Activated CD4-positive, alpha-beta T cell treated with anti-CD3 and anti-CD28 coated beads for 36 hours (primary cell): ENCODE data around the gene PERCC1. TPM values are rescaled to one million over a fixed set of nuclear protein-coding genes. Genes with fewer than 3 reads are reported as not detected.

Source experiments
- ATAC-seq: fragments of 200-7000 bp; cut with Tn5 transposase; one replicate; pipeline ENCODE4 v1.10.0; 2021; ENCODE audit warnings: mild to moderate bottlenecking, moderate library complexity
- CTCF ChIA-PET: fragments of 350-600 bp; sonication (Branson Sonifier 250); formaldehyde crosslinking; loops from one replicate; lab custom pipeline; 2021; ENCODE audit warnings: antibody characterized with exemption; lab: Charles Lee
- POLR2A ChIA-PET: fragments of 350-600 bp; sonication (Branson Sonifier 250); formaldehyde crosslinking; loops from one replicate; lab custom pipeline; 2021; ENCODE audit warnings: antibody characterized with exemption, inconsistent platforms; lab: Charles Lee
- DNase-seq: peaks from one replicate; pipeline ENCODE4 v3.0.0-alpha.2; 2020
- H3K27ac Mint-ChIP-seq: one replicate; pipeline ENCODE4 v1.8.0; 2021; ENCODE audit warnings: mixed read lengths
- H3K27me3 Mint-ChIP-seq: one replicate; pipeline ENCODE4 v1.8.0; 2021; ENCODE audit warnings: mixed read lengths
- H3K36me3 Mint-ChIP-seq: one replicate; pipeline ENCODE4 v1.8.0; 2021; ENCODE audit warnings: low read depth, mixed read lengths
- H3K4me1 Mint-ChIP-seq: one replicate; pipeline ENCODE4 v1.8.0; 2021; ENCODE audit warnings: mixed read lengths
- H3K4me3 Mint-ChIP-seq: one replicate; pipeline ENCODE4 v1.8.0; 2021; ENCODE audit warnings: mild to moderate bottlenecking, moderate library complexity, mixed read lengths
- H3K9me3 Mint-ChIP-seq: one replicate; pipeline ENCODE4 v1.8.0; 2021; ENCODE audit warnings: low read depth, mixed read lengths
- intact Hi-C, 2 experiments: fragments of 100-400 bp; cut with DNase I in 1 of 2; cut with micrococcal nuclease in 1 of 2; formaldehyde crosslinking; loops; one replicate each; pipeline versions ENCODE4 v1.14.2 to v1.15.1; 2022 to 2024; cut with DNase I, micrococcal nuclease
- total RNA-seq, 2 experiments: library from RNA; stranded (reverse); gene quantifications; one replicate each; pipeline ENCODE4 v1.2.3, GENCODE V29; 2021

Gene PERCC1
- not detected for total RNA-seq

- ATAC-seq (no peak), DNase-seq (no peak)
- Mint-ChIP-seq H3K27ac (no peak within 1 kb of the TSS), H3K9me3 (no peaks in the 10 kb centered on the region), H3K36me3 (no peaks in the 10 kb centered on the region), H3K4me1 (no peaks in the 10 kb centered on the region), H3K27me3 (no peaks in the 10 kb centered on the region), H3K4me3 (no peak within 1 kb of the TSS)
- intact Hi-C loops = no loop called here
- POLR2A ChIA-PET = no interaction called here
- CTCF ChIA-PET = no interaction called here
Observed at GRCh38 chr16:1430759-1431496, at the start of gene PERCC1. PERCC1 (plus strand) TSS chr16:1431078; CDS start chr16:1432594, 1,516 bp downstream.

GRCh38 chr16:1381612-1382406 is 49.1 kb upstream of the PERCC1 start:
- H3K4me3 Mint-ChIP-seq = no peak overlapping the region
- peaks cover 11% of the 10 kb centered on the region for H3K36me3 Mint-ChIP-seq
- H3K27ac Mint-ChIP-seq = no peak overlapping the region
- no peaks in the 10 kb centered on the region for H3K27me3 Mint-ChIP-seq
- H3K9me3 Mint-ChIP-seq = no peaks in the 10 kb centered on the region
- peaks cover 17% of the 10 kb centered on the region for H3K4me1 Mint-ChIP-seq
- ChIA-PET CTCF (no interaction called here), POLR2A (no interaction called here)
- ATAC-seq (no peak), DNase-seq (no peak)
- intact Hi-C loops = no loop called here

- intact Hi-C loops = no loop called here
- POLR2A ChIA-PET = no interaction called here
- CTCF ChIA-PET = no interaction called here
Observed at GRCh38 chr16:1383556-1383955, 47.3 kb upstream of the PERCC1 start.

GRCh38 chr16:1385232-1385631 is 45.6 kb upstream of the PERCC1 start:
- no peak overlapping the region for H3K27ac Mint-ChIP-seq
- CTCF ChIA-PET = no interaction called here
- POLR2A ChIA-PET = no interaction called here
- H3K4me1 Mint-ChIP-seq = peaks cover 1% of the 10 kb centered on the region
- intact Hi-C loops = no loop called here
- H3K9me3 Mint-ChIP-seq = no peaks in the 10 kb centered on the region
- DNase-seq = no peak
- ATAC-seq = no peak
- H3K4me3 Mint-ChIP-seq = no peak overlapping the region
- peaks cover 10% of the 10 kb centered on the region for H3K36me3 Mint-ChIP-seq
- no peaks in the 10 kb centered on the region for H3K27me3 Mint-ChIP-seq

More at GRCh38 chr16:1383556-1383955, 47.3 kb upstream of the PERCC1 start:
- DNase-seq (no peak), ATAC-seq (no peak)
- Mint-ChIP-seq H3K27ac (no peak overlapping the region), H3K9me3 (no peaks in the 10 kb centered on the region), H3K36me3 (peaks cover 11% of the 10 kb centered on the region), H3K4me1 (peaks cover 9% of the 10 kb centered on the region), H3K27me3 (no peaks in the 10 kb centered on the region), H3K4me3 (no peak overlapping the region)

- Mint-ChIP-seq H3K9me3 (no peaks in the 10 kb centered on the region), H3K4me3 (no peak overlapping the region), H3K4me1 (no peaks in the 10 kb centered on the region), H3K27ac (no peak overlapping the region), H3K27me3 (no peaks in the 10 kb centered on the region), H3K36me3 (peaks cover 9% of the 10 kb centered on the region)
- CTCF ChIA-PET = no interaction called here
- intact Hi-C loops = no loop called here
- DNase-seq = no peak
- ATAC-seq = no peak
- POLR2A ChIA-PET = no interaction called here
Observed at GRCh38 chr16:1387331-1387730, 43.5 kb upstream of the PERCC1 start.

DNA sequence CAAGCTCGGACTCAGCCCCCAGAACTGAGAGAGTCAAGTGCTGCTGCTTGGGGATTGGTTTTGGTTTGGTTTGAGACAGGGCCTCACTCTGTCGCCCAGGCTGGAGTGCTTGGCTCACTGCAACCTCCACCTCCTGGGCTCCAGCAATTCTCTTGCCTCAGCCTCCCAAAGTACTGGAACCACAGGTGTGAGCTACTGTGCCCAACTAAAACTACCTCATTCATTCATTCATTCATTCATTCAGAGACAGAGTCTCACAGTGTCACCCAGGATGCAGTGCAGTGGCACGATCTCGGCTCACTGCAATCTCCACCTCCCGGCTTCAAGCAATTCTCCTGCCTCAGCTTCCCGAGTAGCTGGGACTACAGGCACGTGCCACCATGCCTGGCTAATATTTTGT is 41.1 kb upstream of the PERCC1 start:
- H3K27me3 Mint-ChIP-seq = no peaks in the 10 kb centered on the region
- H3K36me3 Mint-ChIP-seq = peaks cover 9% of the 10 kb centered on the region
- no peaks in the 10 kb centered on the region for H3K9me3 Mint-ChIP-seq
- no peak for ATAC-seq
- no peaks in the 10 kb centered on the region for H3K4me1 Mint-ChIP-seq
- H3K27ac Mint-ChIP-seq = no peak overlapping the region
- intact Hi-C loops = no loop called here
- no peak for DNase-seq
- ChIA-PET CTCF (no interaction called here), POLR2A (no interaction called here)
- no peak overlapping the region for H3K4me3 Mint-ChIP-seq

DNA sequence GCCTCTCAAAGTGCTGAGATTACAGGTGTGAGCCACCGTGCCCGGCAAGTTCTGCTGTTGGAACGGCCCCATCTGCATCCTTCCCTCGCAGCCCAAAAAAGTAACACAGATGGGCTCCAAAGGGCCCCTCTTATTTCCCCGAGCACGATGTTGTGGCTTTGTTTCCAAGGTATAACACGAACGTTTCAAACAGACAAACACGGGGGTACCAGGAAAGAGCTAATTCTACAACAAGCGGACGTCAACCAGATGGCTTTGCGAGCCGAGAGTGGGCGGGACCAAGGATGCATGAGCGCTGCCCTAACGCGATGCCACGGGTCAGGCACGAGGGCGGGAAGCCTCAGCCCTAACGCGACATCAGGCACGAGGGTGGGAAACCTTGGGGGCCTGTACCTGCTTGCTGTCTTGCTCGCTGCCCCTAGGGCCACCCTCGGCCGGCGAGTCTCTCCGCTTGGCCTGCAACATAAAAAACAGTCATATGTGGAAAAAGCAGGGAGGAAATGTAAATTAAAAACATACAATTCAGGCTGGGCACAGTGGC is 40.6 kb upstream of the PERCC1 start:
- DNase-seq (no peak), ATAC-seq (no peak)
- POLR2A ChIA-PET = no interaction called here
- H3K9me3 Mint-ChIP-seq = no peaks in the 10 kb centered on the region
- H3K36me3 Mint-ChIP-seq = peaks cover 6% of the 10 kb centered on the region
- H3K27me3 Mint-ChIP-seq = no peaks in the 10 kb centered on the region
- CTCF ChIA-PET = no interaction called here
- no peak overlapping the region for H3K4me3 Mint-ChIP-seq
- H3K4me1 Mint-ChIP-seq = no peaks in the 10 kb centered on the region
- H3K27ac Mint-ChIP-seq = no peak overlapping the region
- intact Hi-C loops = no loop called here

GRCh38 chr16:1392826-1393225 is 38.1 kb upstream of the PERCC1 start:
- intact Hi-C loops = no loop called here
- no peak overlapping the region for H3K4me3 Mint-ChIP-seq
- H3K36me3 Mint-ChIP-seq = peaks cover 6% of the 10 kb centered on the region
- no peaks in the 10 kb centered on the region for H3K4me1 Mint-ChIP-seq
- H3K9me3 Mint-ChIP-seq = no peaks in the 10 kb centered on the region
- ChIA-PET CTCF (no interaction called here), POLR2A (no interaction called here)
- H3K27me3 Mint-ChIP-seq = no peaks in the 10 kb centered on the region
- H3K27ac Mint-ChIP-seq = peak overlapping the region; percentile 13
- no peak for ATAC-seq
- DNase-seq = no peak

- Mint-ChIP-seq H3K4me3 (no peak overlapping the region), H3K4me1 (no peaks in the 10 kb centered on the region), H3K36me3 (peaks cover 6% of the 10 kb centered on the region), H3K27ac (no peak overlapping the region), H3K9me3 (no peaks in the 10 kb centered on the region), H3K27me3 (no peaks in the 10 kb centered on the region)
- ATAC-seq (no peak), DNase-seq (no peak)
- POLR2A ChIA-PET = no interaction called here
- intact Hi-C loops = no loop called here
- CTCF ChIA-PET = no interaction called here
Observed at GRCh38 chr16:1393613-1394176, 37.2 kb upstream of the PERCC1 start.

GRCh38 chr16:1394367-1394951 is 36.4 kb upstream of the PERCC1 start:
- Mint-ChIP-seq H3K27ac (no peak overlapping the region), H3K4me1 (no peaks in the 10 kb centered on the region), H3K4me3 (no peak overlapping the region), H3K36me3 (peaks cover 8% of the 10 kb centered on the region), H3K9me3 (no peaks in the 10 kb centered on the region), H3K27me3 (no peaks in the 10 kb centered on the region)
- intact Hi-C loops = no loop called here
- no peak for ATAC-seq
- ChIA-PET CTCF (no interaction called here), POLR2A (no interaction called here)
- DNase-seq = no peak

GRCh38 chr16:1395444-1396031 is 35.3 kb upstream of the PERCC1 start:
- intact Hi-C loops = no loop called here
- CTCF ChIA-PET = no interaction called here
- DNase-seq = no peak
- Mint-ChIP-seq H3K27me3 (no peaks in the 10 kb centered on the region), H3K36me3 (peaks cover 6% of the 10 kb centered on the region), H3K27ac (no peak overlapping the region), H3K9me3 (no peaks in the 10 kb centered on the region), H3K4me3 (no peak overlapping the region), H3K4me1 (no peaks in the 10 kb centered on the region)
- ATAC-seq = no peak
- POLR2A ChIA-PET = no interaction called here
